ENCODE data around the gene LGALS3BP. TPM values are rescaled to one million over a fixed set of nuclear protein-coding genes. Genes with fewer than 3 reads are reported as not detected.

Gene LGALS3BP
- total RNA-seq, 2 experiments from 2014 or later = 64.4 to 71.2 TPM

Other genes starting within 250 kb of the LGALS3BP start
- 100 to 1,000 TPM; 109 to 130 TPM for gene CYTH1, start 197.7 kb downstream of the LGALS3BP start, total RNA-seq
- gene USP36, start 139.1 kb downstream of the LGALS3BP start, total RNA-seq = 10 to 100 TPM; 90.1 to 92.5 TPM
- gene CEP295NL, start 76.7 kb downstream of the LGALS3BP start, total RNA-seq = not detected
- gene TIMP2, start 54.5 kb downstream of the LGALS3BP start, total RNA-seq = 1 to 10 TPM; 1.6 to 1.9 TPM
- gene CANT1, start 29.8 kb upstream of the LGALS3BP start, total RNA-seq = 10 to 100 TPM; 44.0 to 52.9 TPM
- under 1 TPM in 1 of 2 experiments, not detected in 1; 0.14 TPM for gene C1QTNF1, start 44.2 kb upstream of the LGALS3BP start, total RNA-seq
- 10 to 100 TPM; 17.3 to 23.7 TPM for gene ENGASE, start 94.9 kb upstream of the LGALS3BP start, total RNA-seq